ENCODE measurements around the gene MATCAP1. TPM values are rescaled to one million over a fixed set of nuclear protein-coding genes. Genes with fewer than 3 reads are reported as not detected.

MATCAP1 gene
- total RNA-seq, 1 experiment from 2014 or later: 51.2 TPM

DNA sequence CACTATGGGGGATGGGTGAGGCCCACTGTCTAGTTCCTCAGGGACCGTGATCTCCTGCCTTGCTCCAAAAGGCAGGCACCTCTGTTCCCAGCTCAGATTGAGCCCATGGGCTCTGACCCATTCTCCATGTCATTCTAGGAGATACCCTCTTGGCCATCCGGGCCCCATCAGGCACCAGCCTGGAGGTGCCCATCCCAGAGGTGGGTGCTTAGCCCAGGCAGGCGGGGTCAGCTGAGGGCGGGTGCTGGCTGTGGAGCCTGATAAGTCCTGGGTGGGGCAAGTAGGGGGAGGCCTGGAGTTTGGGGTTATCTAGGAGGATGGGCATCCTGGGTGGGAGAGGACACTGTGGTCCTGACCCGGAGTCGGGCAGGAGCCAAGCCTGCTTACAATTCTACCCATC is 10.5 kb upstream of the MATCAP1 start:
- Histone ChIP-seq H4K8ac (replicated peaks; ENCODE audit: insufficient read length, low read depth, low read length) (no peak overlapping the region), H2AK5ac (ENCODE audit: insufficient read length, low read length) (no peak overlapping the region), H4K20me1 (ENCODE audit: control insufficient read depth, insufficient read depth, insufficient read length) (no peaks in the 10 kb centered on the region), H2AFZ (ENCODE audit: low read length) (no peak overlapping the region), H3K4me1 (ENCODE audit: insufficient read depth, low read length) (no peaks in the 10 kb centered on the region), H3K23ac (ENCODE audit: insufficient read length, low read depth, low read length) (no peak overlapping the region), H4K91ac (ENCODE audit: insufficient read length, low read depth, low read length) (no peak overlapping the region), H3T11ph (ENCODE audit: low read length) (no peak overlapping the region), H3K9ac (ENCODE audit: extremely low read depth, insufficient read length, low read length) (no peak overlapping the region), H3K4me2 (ENCODE audit: insufficient read depth, insufficient read length, low read length) (no peak overlapping the region), H2BK120ac (ENCODE audit: low read depth, low read length, poor library complexity, severe bottlenecking) (no peak overlapping the region), H2BK15ac (ENCODE audit: low read depth, low read length) (no peak overlapping the region), H3K23me2 (ENCODE audit: insufficient read length, low read depth, low read length, poor library complexity, severe bottlenecking) (peaks cover 8% of the 10 kb centered on the region), H2BK12ac (ENCODE audit: insufficient read length, low read depth, low read length) (no peak overlapping the region), H4K5ac (ENCODE audit: insufficient read length, low read depth, low read length) (no peak overlapping the region), H3K4ac (ENCODE audit: low read depth, low read length) (no peak overlapping the region), H2BK5ac (ENCODE audit: insufficient read length, low read length) (no peak overlapping the region), H3K27me3 (ENCODE audit: insufficient read depth, low read length) (no peaks in the 10 kb centered on the region; the same call in 1 of the 2 replicates), H3K56ac (ENCODE audit: insufficient read length, low read depth, low read length) (no peak overlapping the region), H2BK20ac (ENCODE audit: low read depth, low read length, poor library complexity, severe bottlenecking) (no peak overlapping the region), H3K79me1 (ENCODE audit: insufficient read depth, low read depth, low read length, poor library complexity, severe bottlenecking) (peaks cover 13% of the 10 kb centered on the region), H3K79me2 (ENCODE audit: insufficient read depth, low read length) (peaks cover 13% of the 10 kb centered on the region; the same call in 1 of the 2 replicates), H3K9me3 (ENCODE audit: control insufficient read depth, low read depth, low read length) (no peaks in the 10 kb centered on the region), H3K18ac (ENCODE audit: insufficient read length, low read depth, low read length) (no peak overlapping the region), H3K27ac (ENCODE audit: insufficient read length, low read depth, low read length) (no peak overlapping the region), H3K14ac (ENCODE audit: insufficient read depth, low read length) (no peak overlapping the region)
- Mint-ChIP-seq H3K9me3 (no peaks in the 10 kb centered on the region; a peak in 1 of 5 replicates), H3K4me3 (peak overlapping the region; percentile 86 to 93; a peak in 4 of 5 replicates), H3K4me1 (peaks cover 23 to 35% of the 10 kb centered on the region in 2 experiments), H3K27me3 (ENCODE audit: low read depth) (0 out of 2 replicates have a peak, but pooled peaks cover 2% of the 10 kb centered on the region), H3K36me3 (ENCODE audit: insufficient read depth in 1 of 3, low read depth in 3 of 3) (peaks cover 40 to 59% (median 54%) of the 10 kb centered on the region in 3 experiments), H3K27ac (no peak overlapping the region)
- DNase-seq: no peak
- WGBS (ENCODE audit: extremely low coverage, insufficient read length, low lambda C conversion rate): no CpG with 5 or more reads among the region's 6 CpGs
- TF ChIP-seq, protein P1, sequence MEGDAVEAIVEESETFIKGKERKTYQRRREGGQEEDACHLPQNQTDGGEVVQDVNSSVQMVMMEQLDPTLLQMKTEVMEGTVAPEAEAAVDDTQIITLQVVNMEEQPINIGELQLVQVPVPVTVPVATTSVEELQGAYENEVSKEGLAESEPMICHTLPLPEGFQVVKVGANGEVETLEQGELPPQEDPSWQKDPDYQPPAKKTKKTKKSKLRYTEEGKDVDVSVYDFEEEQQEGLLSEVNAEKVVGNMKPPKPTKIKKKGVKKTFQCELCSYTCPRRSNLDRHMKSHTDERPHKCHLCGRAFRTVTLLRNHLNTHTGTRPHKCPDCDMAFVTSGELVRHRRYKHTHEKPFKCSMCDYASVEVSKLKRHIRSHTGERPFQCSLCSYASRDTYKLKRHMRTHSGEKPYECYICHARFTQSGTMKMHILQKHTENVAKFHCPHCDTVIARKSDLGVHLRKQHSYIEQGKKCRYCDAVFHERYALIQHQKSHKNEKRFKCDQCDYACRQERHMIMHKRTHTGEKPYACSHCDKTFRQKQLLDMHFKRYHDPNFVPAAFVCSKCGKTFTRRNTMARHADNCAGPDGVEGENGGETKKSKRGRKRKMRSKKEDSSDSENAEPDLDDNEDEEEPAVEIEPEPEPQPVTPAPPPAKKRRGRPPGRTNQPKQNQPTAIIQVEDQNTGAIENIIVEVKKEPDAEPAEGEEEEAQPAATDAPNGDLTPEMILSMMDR (conservative IDR thresholded peaks at IDR 0.05): no peak

All from H9 (cell line).